ENCODE measurements around the gene CLEC3B.

CLEC3B gene

DNA sequence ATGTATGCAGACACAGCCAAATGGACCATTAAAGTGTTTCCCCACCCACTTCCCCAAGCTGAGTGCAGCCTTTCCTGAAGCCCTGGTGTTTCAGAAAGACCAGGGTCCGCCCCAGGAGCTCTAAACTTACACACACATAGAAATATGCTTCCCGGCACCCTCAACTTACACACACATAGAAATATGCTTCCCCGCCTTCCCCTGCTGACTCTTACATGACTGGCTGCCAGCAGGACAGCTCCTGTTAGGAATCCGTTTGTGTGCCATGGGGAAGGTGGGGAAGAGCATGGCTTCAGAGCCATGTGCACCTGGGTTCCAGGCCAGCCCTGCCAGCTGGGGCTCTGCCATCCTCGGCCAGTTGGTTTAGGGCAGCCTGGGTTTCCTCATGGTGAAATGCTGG is 3.6 kb downstream of the CLEC3B start:
- H3K4me3 ChIP-seq (ENCODE audit: low read depth, low read length), result no peak overlapping the region
- TF ChIP-seq, protein P1, sequence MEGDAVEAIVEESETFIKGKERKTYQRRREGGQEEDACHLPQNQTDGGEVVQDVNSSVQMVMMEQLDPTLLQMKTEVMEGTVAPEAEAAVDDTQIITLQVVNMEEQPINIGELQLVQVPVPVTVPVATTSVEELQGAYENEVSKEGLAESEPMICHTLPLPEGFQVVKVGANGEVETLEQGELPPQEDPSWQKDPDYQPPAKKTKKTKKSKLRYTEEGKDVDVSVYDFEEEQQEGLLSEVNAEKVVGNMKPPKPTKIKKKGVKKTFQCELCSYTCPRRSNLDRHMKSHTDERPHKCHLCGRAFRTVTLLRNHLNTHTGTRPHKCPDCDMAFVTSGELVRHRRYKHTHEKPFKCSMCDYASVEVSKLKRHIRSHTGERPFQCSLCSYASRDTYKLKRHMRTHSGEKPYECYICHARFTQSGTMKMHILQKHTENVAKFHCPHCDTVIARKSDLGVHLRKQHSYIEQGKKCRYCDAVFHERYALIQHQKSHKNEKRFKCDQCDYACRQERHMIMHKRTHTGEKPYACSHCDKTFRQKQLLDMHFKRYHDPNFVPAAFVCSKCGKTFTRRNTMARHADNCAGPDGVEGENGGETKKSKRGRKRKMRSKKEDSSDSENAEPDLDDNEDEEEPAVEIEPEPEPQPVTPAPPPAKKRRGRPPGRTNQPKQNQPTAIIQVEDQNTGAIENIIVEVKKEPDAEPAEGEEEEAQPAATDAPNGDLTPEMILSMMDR (IDR thresholded peaks at IDR 0.05; ENCODE audit: low read depth, low read length, missing control alignments), result no peak
- no peak for DNase-seq (ENCODE audit: low read depth)

DNA sequence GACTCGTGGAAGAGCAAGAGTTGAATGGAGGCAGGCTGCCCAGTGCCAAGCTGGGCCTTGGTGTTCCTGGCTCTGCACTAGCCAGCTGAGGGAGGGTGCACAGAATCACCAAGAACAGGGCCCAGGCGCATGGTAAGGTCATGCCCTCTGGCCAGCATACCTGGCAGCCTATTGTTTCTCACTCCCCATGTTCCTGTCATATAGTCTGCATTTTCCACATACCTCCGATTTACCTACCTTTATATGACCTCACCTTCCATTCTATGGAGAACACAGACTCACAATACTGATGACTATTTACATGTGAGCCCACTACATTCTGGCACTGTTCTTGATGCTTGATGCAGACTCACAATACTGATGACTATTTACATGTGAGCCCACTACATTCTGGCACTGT is 5.4 kb downstream of the CLEC3B start:
- DNase-seq (ENCODE audit: low read depth), result no peak
- no peak overlapping the region for H3K4me3 ChIP-seq (ENCODE audit: low read depth, low read length)
- TF ChIP-seq, protein P1 (IDR thresholded peaks at IDR 0.05; ENCODE audit: low read depth, low read length, missing control alignments), result no peak

DNA sequence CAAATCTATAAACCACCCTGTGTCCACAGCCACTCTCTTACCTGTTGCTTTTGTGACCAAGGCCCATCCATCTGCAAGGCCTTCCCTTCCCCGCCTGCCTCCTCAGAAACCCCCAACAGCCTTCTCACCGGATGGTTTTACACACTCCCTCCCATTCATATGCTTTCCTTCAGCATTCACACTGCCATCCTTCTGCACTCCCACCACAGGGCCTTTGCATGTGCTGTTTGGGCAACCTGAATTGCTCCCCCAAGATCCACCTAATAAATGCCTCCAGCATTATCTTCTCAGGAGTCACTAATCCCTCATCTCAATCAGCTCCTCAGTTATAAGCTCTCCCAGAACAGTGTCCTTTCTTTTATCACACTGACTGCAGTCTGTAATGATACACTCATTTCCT is 6.0 kb downstream of the CLEC3B start:
- no peak for DNase-seq (ENCODE audit: low read depth)
- TF ChIP-seq, protein P1 (IDR thresholded peaks at IDR 0.05; ENCODE audit: low read depth, low read length, missing control alignments), result no peak
- no peak overlapping the region for H3K4me3 ChIP-seq (ENCODE audit: low read depth, low read length)

DNA sequence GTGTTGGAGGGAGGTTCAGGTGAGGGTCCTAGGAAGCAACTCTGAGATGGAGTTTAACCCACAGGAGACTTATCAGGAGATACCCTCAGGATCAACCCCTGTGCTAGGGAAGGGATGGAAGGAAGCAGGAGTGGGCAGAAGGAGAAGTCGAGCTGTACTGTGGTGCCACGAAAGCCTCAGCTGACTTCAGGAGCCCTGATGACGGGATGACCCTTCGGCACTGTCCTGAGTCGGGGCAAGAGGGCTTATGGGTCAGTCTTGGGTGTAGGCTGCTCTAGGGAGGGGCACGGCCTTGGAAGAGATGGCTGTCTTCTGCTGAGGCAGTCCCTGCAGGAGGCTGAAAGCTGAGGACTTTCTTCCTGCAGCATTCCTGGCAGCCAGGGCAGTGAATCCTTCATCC is 7.7 kb downstream of the CLEC3B start:
- H3K4me3 ChIP-seq (ENCODE audit: low read depth, low read length), result no peak overlapping the region
- TF ChIP-seq, protein P1 (IDR thresholded peaks at IDR 0.05; ENCODE audit: low read depth, low read length, missing control alignments), result no peak
- no peak for DNase-seq (ENCODE audit: low read depth)

DNA sequence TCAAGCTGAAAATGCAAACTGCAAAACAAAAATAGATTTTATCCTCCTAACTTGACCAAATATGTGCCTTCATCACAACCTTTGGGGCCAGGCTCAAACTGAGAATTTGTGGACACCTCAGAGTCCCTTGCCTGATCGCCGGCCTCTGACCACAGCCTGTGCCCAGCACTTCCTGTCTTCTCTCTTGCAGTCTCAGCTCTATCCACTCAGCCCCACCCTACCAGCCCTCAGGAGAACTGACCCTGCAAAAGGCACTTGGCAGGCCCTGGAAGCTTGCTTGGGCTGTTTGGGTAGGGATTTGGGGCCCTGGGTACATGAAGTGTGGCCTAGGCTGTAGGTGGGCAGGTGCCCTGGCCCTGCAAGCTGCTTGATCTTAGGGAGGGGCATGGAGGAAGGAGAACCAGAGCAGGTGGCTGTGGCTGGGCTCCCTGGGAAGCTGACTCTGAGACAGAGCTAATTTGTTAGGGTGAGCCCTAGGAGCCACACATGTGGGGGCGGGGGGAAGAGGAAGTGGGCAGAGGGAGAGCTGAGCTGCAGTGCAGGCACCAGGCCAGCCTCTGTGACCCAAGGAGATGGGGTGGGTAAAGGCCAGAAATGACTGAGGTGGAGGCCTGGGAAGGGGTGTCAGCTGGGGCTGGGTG is 8.6 kb downstream of the CLEC3B start:
- H3K4me3 ChIP-seq (ENCODE audit: low read depth, low read length), result no peak overlapping the region
- no peak for DNase-seq (ENCODE audit: low read depth)
- TF ChIP-seq, protein P1 (IDR thresholded peaks at IDR 0.05; ENCODE audit: low read depth, low read length, missing control alignments), result no peak

DNA sequence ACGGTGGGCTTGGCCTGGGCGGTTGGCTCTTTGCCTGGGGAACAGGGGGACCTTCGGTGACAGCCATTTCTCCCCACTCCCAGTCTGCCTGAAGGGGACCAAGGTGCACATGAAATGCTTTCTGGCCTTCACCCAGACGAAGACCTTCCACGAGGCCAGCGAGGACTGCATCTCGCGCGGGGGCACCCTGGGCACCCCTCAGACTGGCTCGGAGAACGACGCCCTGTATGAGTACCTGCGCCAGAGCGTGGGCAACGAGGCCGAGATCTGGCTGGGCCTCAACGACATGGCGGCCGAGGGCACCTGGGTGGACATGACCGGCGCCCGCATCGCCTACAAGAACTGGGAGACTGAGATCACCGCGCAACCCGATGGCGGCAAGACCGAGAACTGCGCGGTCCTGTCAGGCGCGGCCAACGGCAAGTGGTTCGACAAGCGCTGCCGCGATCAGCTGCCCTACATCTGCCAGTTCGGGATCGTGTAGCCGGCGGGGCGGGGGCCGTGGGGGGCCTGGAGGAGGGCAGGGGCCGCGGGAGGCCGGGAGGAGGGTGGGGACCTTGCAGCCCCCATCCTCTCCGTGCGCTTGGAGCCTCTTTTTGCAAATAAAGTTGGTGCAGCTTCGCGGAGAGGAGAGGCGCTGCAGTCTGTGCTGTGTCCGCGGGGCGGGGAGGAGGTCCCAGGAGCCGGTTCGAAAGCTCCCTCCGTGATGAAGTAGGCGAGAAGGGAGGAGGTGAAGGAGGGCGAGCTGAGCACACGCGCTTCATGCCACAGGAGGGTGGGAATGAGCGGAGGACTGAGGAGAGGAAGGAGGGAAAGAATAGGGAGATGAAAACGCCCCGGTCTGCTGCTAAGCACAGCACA is 9.6 kb downstream of the CLEC3B start:
- TF ChIP-seq, protein P1 (IDR thresholded peaks at IDR 0.05; ENCODE audit: low read depth, low read length, missing control alignments), result no peak
- no peak overlapping the region for H3K4me3 ChIP-seq (ENCODE audit: low read depth, low read length)
- DNase-seq (ENCODE audit: low read depth), result no peak
